ENCODE data around the gene MAK.
A peak's percentile ranks its signal among the peaks of the same experiment; 100 is the strongest.
"Not testable (repeated sequence)": the region's sequence is repeated elsewhere in the genome, so short reads cannot be mapped to it uniquely, and the experiment has no call there.

MAK gene

GRCh38 chr6:10852361-10852960, 14.1 kb upstream of the MAK start:
- no peak for DNase-seq

- no peak for DNase-seq
These were observed 12.4 kb upstream of the MAK start for GRCh38 chr6:10850728-10851127.

GRCh38 chr6:10849901-10850300, 11.6 kb upstream of the MAK start:
- no peak for DNase-seq

- DNase-seq = peak; percentile 29 to 31
These were observed 9.3 kb upstream of the MAK start for GRCh38 chr6:10847684-10848083.

- DNase-seq = no peak
These were observed 5.2 kb upstream of the MAK start for GRCh38 chr6:10843554-10843953.

GRCh38 chr6:10838794-10839333, 525 bp upstream of the MAK start:
- DNase-seq = peak; percentile 75 to 95

GRCh38 chr6:10837622-10837994, 731 bp downstream of the MAK start:
- DNase-seq = no peak

GRCh38 chr6:10837009-10837621, 1.2 kb downstream of the MAK start:
- DNase-seq = no peak

GRCh38 chr6:10834823-10835222, 3.5 kb downstream of the MAK start:
- DNase-seq = no peak

GRCh38 chr6:10831609-10832008, 6.7 kb downstream of the MAK start:
- peak; percentile 87 to 93 for DNase-seq

- no peak for DNase-seq
These were observed 13.5 kb downstream of the MAK start for GRCh38 chr6:10824819-10825218.

GRCh38 chr6:10824297-10824696, 14.0 kb downstream of the MAK start:
- DNase-seq = no peak

- DNase-seq = not testable (repeated sequence)
These were observed 24.2 kb downstream of the MAK start for GRCh38 chr6:10814176-10814575.

- DNase-seq = no peak
These were observed 29.2 kb downstream of the MAK start for GRCh38 chr6:10809098-10809497.

GRCh38 chr6:10808376-10808775, 30.0 kb downstream of the MAK start:
- DNase-seq = no peak

GRCh38 chr6:10801224-10801848, 37.0 kb downstream of the MAK start:
- peak; percentile 66 to 68 for DNase-seq

GRCh38 chr6:10800810-10801209, 37.5 kb downstream of the MAK start:
- no peak for DNase-seq

- DNase-seq = no peak
These were observed 44.1 kb downstream of the MAK start for GRCh38 chr6:10794239-10794638.

GRCh38 chr6:10793695-10794094, 44.6 kb downstream of the MAK start:
- no peak for DNase-seq

GRCh38 chr6:10793035-10793434, 45.3 kb downstream of the MAK start:
- no peak for DNase-seq

- DNase-seq = no peak
These were observed 46.2 kb downstream of the MAK start for GRCh38 chr6:10792101-10792500.

GRCh38 chr6:10791673-10792072, 46.7 kb downstream of the MAK start:
- no peak for DNase-seq

- no peak for DNase-seq
These were observed 59.3 kb downstream of the MAK start for GRCh38 chr6:10779076-10779475.

- DNase-seq = no peak
These were observed 60.1 kb downstream of the MAK start for GRCh38 chr6:10778230-10778629.

Measured in AML-193 (cell line).